Upper lobe of left lung (tissue), 6 donors: ENCODE measurements around the gene FRAS1. TPM values are rescaled to one million over a fixed set of nuclear protein-coding genes. Genes with fewer than 3 reads are reported as not detected.

Experiments used
- ATAC-seq, 2 donors: fragments of 200-7000 bp; cut with Tn5 transposase; one replicate each; pipeline ENCODE4 v1.9.1; 2022; ENCODE audit warnings: mild to moderate bottlenecking in 2 of 2, moderate library complexity in 2 of 2; ENCODE audit not compliant: low FRiP score in 2 of 2
- DNase-seq, 2 donors: peaks; one replicate each; pipeline ENCODE4 v3.0.0-alpha.2; 2019 to 2020
- H3K27ac ChIP-seq, 4 donors: fragments of 200-600 bp; sonication (generic); one replicate each; pipeline ENCODE4 v1.5.1; 2016 to 2019
- H3K27me3 ChIP-seq, 4 donors: fragments of 200-600 bp; sonication (generic); one replicate each; pipeline ENCODE4 v1.5.1; 2017 to 2019
- H3K36me3 ChIP-seq, 4 donors: fragments of 200-600 bp; sonication (generic); one replicate each; pipeline ENCODE4 v1.5.1; 2016 to 2019
- H3K4me1 ChIP-seq, 4 donors: fragments of 200-600 bp; sonication (generic); one replicate each; pipeline ENCODE4 v1.5.1; 2018 to 2019
- H3K4me3 ChIP-seq, 4 donors: fragments of 200-600 bp; sonication (generic); one replicate each; pipeline ENCODE4 v1.5.1; 2017 to 2019; ENCODE audit warnings: mild to moderate bottlenecking in 2 of 4, moderate library complexity in 1 of 4
- H3K9me3 ChIP-seq, 4 donors: fragments of 200-600 bp; sonication (generic); one replicate each; pipeline ENCODE4 v1.5.1; 2018 to 2019
- EP300 ChIP-seq, 4 donors: sonication (generic); formaldehyde crosslinking; IDR thresholded peaks; one replicate each; pipeline ENCODE4 v1.5.1; 2017; ENCODE audit warnings: antibody characterized with exemption in 4 of 4, control low read depth in 2 of 4
- POLR2A ChIP-seq, 4 donors: fragments of 450-650 bp; IDR thresholded peaks; one replicate each; pipeline ENCODE4 v1.5.1; 2016 to 2017; ENCODE audit warnings: antibody characterized with exemption in 4 of 4, mild to moderate bottlenecking in 2 of 4
- POLR2AphosphoS5 ChIP-seq, 2 donors: sonication (generic); formaldehyde crosslinking; IDR thresholded peaks; one replicate each; pipeline ENCODE4 v1.5.1; 2017; ENCODE audit warnings: antibody characterized with exemption in 2 of 2
- WGBS, 2 donors: methylation state at CpG; one replicate each; pipeline ENCODE4 v1.1.5; 2017 to 2018; 5-methylcytosine and 5-hydroxymethylcytosine counted together
- total RNA-seq, 6 donors: library from RNA; depleted of rRNA in 4 of 6; stranded (reverse); fragments of >200 nt in 4 of 6; gene quantifications; one replicate each; pipeline versions ENCODE4 v1.1.0 to v1.2.1, GENCODE V29; 2016 to 2021
- TF ChIP-seq, protein P1 (sequence below), 6 experiments: fragments of 450-650 bp in 4 of 6; fragments of 200-600 bp in 2 of 6; sonication (generic) in 2 of 6; IDR thresholded peaks; one replicate each; pipeline ENCODE4 v1.5.1; 2016 to 2019; ENCODE audit warnings: antibody characterized with exemption in 6 of 6
- donor health status: DM: no; HTN: no; CAD: no; lungs with moderate emphysema.
- donor health status: DM: no; HTN: yes; CAD: no; lungs with severe emphysema.

FRAS1 gene
- total RNA-seq, 6 donors from 2014 or later = 3.9 to 11.2 (median 6.7) TPM

DNA sequence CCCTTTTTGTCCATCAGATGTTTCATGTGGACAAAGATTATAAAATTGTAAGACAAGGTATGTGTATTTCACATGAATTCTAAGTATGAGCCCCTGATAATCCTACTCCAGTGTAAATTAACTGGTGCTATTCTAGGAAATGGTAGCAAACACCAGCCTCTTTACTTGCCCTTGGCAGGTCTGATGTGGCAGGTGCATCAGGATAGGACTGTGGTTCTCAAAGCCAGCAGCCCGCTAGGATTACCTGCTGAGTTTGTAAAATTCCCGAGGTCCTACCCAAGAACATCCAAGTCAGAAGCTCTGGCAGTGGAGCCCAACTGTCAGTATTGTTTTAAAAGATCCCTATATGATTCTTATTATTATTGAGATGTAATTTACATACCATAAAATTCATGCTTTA, 320.4 kb downstream of the FRAS1 start:
- WGBS, 2 donors = 80 to 90% methylated on average over 2 of the region's 2 CpGs
- ATAC-seq (no peak), DNase-seq (no peak)
- no peaks in the 10 kb centered on the region for H3K9me3 ChIP-seq
- H3K27me3 ChIP-seq = no peaks in the 10 kb centered on the region
- no peaks in the 10 kb centered on the region for H3K36me3 ChIP-seq
- no peak overlapping the region for H3K4me3 ChIP-seq
- no peak for TF ChIP-seq POLR2A (IDR thresholded peaks at IDR 0.05)
- H3K27ac ChIP-seq = no peak overlapping the region
- H3K4me1 ChIP-seq = peaks cover 0 to 3% (median 0%) of the 10 kb centered on the region in 4 donors

- Histone ChIP-seq H3K4me3 (no peak overlapping the region), H3K36me3 (no peaks in the 10 kb centered on the region), H3K27me3 (no peaks in the 10 kb centered on the region), H3K27ac (no peak overlapping the region), H3K4me1 (peaks cover 0 to 3% (median 0%) of the 10 kb centered on the region in 4 donors), H3K9me3 (no peaks in the 10 kb centered on the region)
- TF ChIP-seq, protein P1, sequence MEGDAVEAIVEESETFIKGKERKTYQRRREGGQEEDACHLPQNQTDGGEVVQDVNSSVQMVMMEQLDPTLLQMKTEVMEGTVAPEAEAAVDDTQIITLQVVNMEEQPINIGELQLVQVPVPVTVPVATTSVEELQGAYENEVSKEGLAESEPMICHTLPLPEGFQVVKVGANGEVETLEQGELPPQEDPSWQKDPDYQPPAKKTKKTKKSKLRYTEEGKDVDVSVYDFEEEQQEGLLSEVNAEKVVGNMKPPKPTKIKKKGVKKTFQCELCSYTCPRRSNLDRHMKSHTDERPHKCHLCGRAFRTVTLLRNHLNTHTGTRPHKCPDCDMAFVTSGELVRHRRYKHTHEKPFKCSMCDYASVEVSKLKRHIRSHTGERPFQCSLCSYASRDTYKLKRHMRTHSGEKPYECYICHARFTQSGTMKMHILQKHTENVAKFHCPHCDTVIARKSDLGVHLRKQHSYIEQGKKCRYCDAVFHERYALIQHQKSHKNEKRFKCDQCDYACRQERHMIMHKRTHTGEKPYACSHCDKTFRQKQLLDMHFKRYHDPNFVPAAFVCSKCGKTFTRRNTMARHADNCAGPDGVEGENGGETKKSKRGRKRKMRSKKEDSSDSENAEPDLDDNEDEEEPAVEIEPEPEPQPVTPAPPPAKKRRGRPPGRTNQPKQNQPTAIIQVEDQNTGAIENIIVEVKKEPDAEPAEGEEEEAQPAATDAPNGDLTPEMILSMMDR (IDR thresholded peaks at IDR 0.05) = no peak
- TF ChIP-seq EP300 (IDR thresholded peaks at IDR 0.05) (no peak), POLR2AphosphoS5 (IDR thresholded peaks at IDR 0.05) (no peak), POLR2A (IDR thresholded peaks at IDR 0.05) (no peak)
- WGBS, 2 donors = 84 to 87% methylated on average over 4 of the region's 4 CpGs
- no peak for ATAC-seq
- no peak for DNase-seq
Measured at GRCh38 chr4:78379040-78379439, 321.9 kb downstream of the FRAS1 start.

DNA sequence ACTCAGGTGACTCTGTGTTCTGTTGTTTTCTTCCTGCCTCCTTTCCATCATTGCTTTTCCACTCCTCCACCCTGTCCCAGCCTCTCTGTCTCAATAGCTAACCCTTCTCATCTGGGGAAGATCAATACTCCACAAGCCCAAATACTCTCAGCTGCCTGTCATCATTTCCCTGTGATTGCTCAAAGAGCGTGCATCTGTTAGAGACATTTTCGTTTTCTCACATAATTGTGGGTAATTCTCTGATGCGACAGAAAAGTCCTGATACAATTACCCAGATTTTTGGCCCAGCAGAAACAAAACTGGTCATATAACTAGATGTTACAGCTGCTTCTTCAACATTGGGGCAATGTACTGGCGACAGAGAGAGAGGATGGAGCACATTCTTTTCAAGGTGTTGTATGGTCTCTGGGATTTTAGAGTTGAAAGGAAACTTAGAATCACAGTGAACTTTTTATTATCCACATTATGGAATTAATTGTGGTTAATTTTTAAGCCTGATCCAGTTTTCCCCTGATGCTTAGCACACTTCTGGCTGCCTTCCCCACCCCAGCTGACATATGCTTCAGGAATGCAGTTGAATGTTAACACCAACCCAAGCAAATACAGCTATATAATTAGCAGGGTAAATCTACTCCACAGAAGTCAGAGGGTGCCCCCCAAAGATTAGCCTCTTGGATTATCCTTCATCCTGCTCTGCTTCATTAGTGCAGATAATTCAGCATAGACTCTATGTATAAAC, 323.0 kb downstream of the FRAS1 start:
- WGBS, 2 donors = 81 to 88% methylated on average over 4 of the region's 4 CpGs
- H3K4me1 ChIP-seq = peaks cover 0 to 3% (median 0%) of the 10 kb centered on the region in 4 donors
- ATAC-seq (no peak), DNase-seq (no peak)
- no peak overlapping the region for H3K27ac ChIP-seq
- H3K27me3 ChIP-seq = no peaks in the 10 kb centered on the region
- TF ChIP-seq, protein P1 (IDR thresholded peaks at IDR 0.05) = no peak
- no peak for TF ChIP-seq POLR2A (IDR thresholded peaks at IDR 0.05)
- H3K36me3 ChIP-seq = no peaks in the 10 kb centered on the region
- no peaks in the 10 kb centered on the region for H3K9me3 ChIP-seq
- no peak overlapping the region for H3K4me3 ChIP-seq

DNA sequence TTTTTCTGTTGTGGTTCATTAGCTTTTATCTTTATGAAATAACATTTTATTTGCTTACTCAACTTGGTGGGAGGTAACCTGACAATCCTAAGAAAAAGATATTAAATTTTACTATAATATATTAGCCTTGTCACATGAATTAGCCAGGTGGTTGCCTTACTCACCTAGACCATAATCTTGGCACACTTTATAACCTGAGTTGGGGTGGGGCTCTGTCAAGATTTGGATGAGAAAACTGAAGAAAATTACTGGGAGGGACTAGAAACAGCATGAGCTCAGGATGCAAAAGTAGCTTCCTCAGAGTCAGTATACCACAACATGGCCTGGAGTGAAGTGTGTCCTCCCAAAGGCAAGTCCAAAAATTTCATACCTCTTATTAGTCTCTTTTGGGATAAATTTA, 329.6 kb downstream of the FRAS1 start:
- no peak overlapping the region for H3K27ac ChIP-seq
- no peak overlapping the region for H3K4me3 ChIP-seq
- no peaks in the 10 kb centered on the region for H3K4me1 ChIP-seq
- DNase-seq (no peak), ATAC-seq (no peak)
- no peaks in the 10 kb centered on the region for H3K36me3 ChIP-seq
- no peaks in the 10 kb centered on the region for H3K27me3 ChIP-seq
- TF ChIP-seq POLR2AphosphoS5 (IDR thresholded peaks at IDR 0.05) = no peak
- no peaks in the 10 kb centered on the region for H3K9me3 ChIP-seq

GRCh38 chr4:78395642-78396041, 338.5 kb downstream of the FRAS1 start:
- Histone ChIP-seq H3K9me3 (peaks cover 0 to 11% (median 0%) of the 10 kb centered on the region in 4 donors), H3K4me1 (no peaks in the 10 kb centered on the region), H3K27ac (no peak overlapping the region), H3K36me3 (no peaks in the 10 kb centered on the region), H3K27me3 (no peaks in the 10 kb centered on the region), H3K4me3 (no peak overlapping the region)
- 81 to 84% methylated on average over 1 of the region's 1 CpG for WGBS, 2 donors
- ATAC-seq = no peak
- TF ChIP-seq POLR2A (IDR thresholded peaks at IDR 0.05) (no peak), EP300 (IDR thresholded peaks at IDR 0.05) (no peak), POLR2AphosphoS5 (IDR thresholded peaks at IDR 0.05) (no peak)
- TF ChIP-seq, protein P1 (IDR thresholded peaks at IDR 0.05) = no peak
- no peak for DNase-seq
